GM20000 (cell line): ENCODE data around the gene PAQR9.

Experiments used
- DNase-seq: peaks from one replicate; pipeline ENCODE4 v3.0.0; 2012; ENCODE audit warnings: low spot score
- CTCF ChIP-seq: IDR thresholded peaks from 2 replicates; pipeline ENCODE4 v1.5.1; 2012; ENCODE audit warnings: mild to moderate bottlenecking, control low read depth; ENCODE audit errors: extremely low read depth, missing control alignments

The PAQR9 gene

GRCh38 chr3:142950972-142951371 is 12.5 kb downstream of the PAQR9 start:
- no peak for DNase-seq
- TF ChIP-seq CTCF = no peak

- no peak for TF ChIP-seq CTCF
- no peak for DNase-seq
These were observed 15.5 kb downstream of the PAQR9 start for GRCh38 chr3:142947799-142948575.

GRCh38 chr3:142947352-142947751 is 16.1 kb downstream of the PAQR9 start:
- DNase-seq = no peak
- TF ChIP-seq CTCF = no peak

GRCh38 chr3:142946861-142947260 is 16.6 kb downstream of the PAQR9 start:
- no peak for TF ChIP-seq CTCF
- no peak for DNase-seq

- TF ChIP-seq CTCF = no peak
- no peak for DNase-seq
These were observed 18.5 kb downstream of the PAQR9 start for GRCh38 chr3:142945023-142945422.

GRCh38 chr3:142944342-142944741 is 19.1 kb downstream of the PAQR9 start:
- TF ChIP-seq CTCF = no peak

GRCh38 chr3:142943870-142944269 is 19.6 kb downstream of the PAQR9 start:
- no peak for DNase-seq
- no peak for TF ChIP-seq CTCF

More at GRCh38 chr3:142944342-142944741, 19.1 kb downstream of the PAQR9 start:
- DNase-seq = no peak
